Measurements from ENCODE around the gene TK1.
"Not testable (repeated sequence)": the region's sequence is repeated elsewhere in the genome, so short reads cannot be mapped to it uniquely, and the experiment has no call there.

TK1 gene

GRCh38 chr17:78175643-78175981 is 11.2 kb downstream of the TK1 start:
- no peak for DNase-seq

- no peak for DNase-seq
Measured at GRCh38 chr17:78174870-78175642, 11.8 kb downstream of the TK1 start.

GRCh38 chr17:78174346-78174869 is 12.4 kb downstream of the TK1 start:
- DNase-seq: no peak

GRCh38 chr17:78173097-78173715 is 13.6 kb downstream of the TK1 start:
- no peak for DNase-seq

- no peak for DNase-seq
Measured at GRCh38 chr17:78172249-78173051, 14.4 kb downstream of the TK1 start.

GRCh38 chr17:78171591-78172248 is 15.1 kb downstream of the TK1 start:
- DNase-seq: not testable (repeated sequence)

GRCh38 chr17:78170692-78171590 is 15.9 kb downstream of the TK1 start:
- no peak for DNase-seq

GRCh38 chr17:78168903-78169793 is 17.7 kb downstream of the TK1 start:
- DNase-seq: peak; percentile 32

GRCh38 chr17:78168242-78168902 is 18.5 kb downstream of the TK1 start, which contains the start of gene SYNGR2:
Gene SYNGR2 (plus strand): TSS chr17:78168581. CDS start chr17:78168617, 36 bp downstream.
- peak; percentile 82 for DNase-seq

- no peak for DNase-seq
Measured at GRCh38 chr17:78166416-78166815, 20.4 kb downstream of the TK1 start.

GRCh38 chr17:78164748-78165607 is 21.9 kb downstream of the TK1 start:
- DNase-seq: no peak

- no peak for DNase-seq
Measured at GRCh38 chr17:78163881-78164747, 22.7 kb downstream of the TK1 start.

GRCh38 chr17:78159575-78160158 is 27.2 kb downstream of the TK1 start:
- DNase-seq: no peak

- no peak for DNase-seq
Measured at GRCh38 chr17:78154903-78155811, 31.7 kb downstream of the TK1 start.

GRCh38 chr17:78151514-78152008 is 35.3 kb downstream of the TK1 start:
- DNase-seq: no peak

- DNase-seq: no peak
Measured at GRCh38 chr17:78148286-78149016, 38.4 kb downstream of the TK1 start.
